SK-N-SH treated with all-trans-retinoic acid at 6 μM for 48 hours (cell line): ENCODE results near the gene GALNT4.

Experiments
- CREB5 ChIP-seq: fragments of 250-450 bp; sonication (Bioruptor Pico); IDR thresholded peaks from 2 replicates; pipeline ENCODE4 v1.5.1; 2020; ENCODE audit warnings: low read depth, mild to moderate bottlenecking, moderate library complexity
- CSDC2 ChIP-seq: fragments of 250-450 bp; sonication (Bioruptor Pico); IDR thresholded peaks from 2 replicates; pipeline ENCODE4 v1.5.0; 2020; ENCODE audit warnings: mild to moderate bottlenecking, moderate library complexity
- ISL1 ChIP-seq: fragments of 250-450 bp; sonication (Bioruptor Pico); IDR thresholded peaks from 2 replicates; pipeline ENCODE4 v2.1.2; 2022; ENCODE audit warnings: mild to moderate bottlenecking, moderate library complexity
- PATZ1 ChIP-seq: fragments of 250-450 bp; sonication (Bioruptor Pico); IDR thresholded peaks from 2 replicates; pipeline ENCODE4 v1.8.0; 2020; ENCODE audit warnings: mild to moderate bottlenecking, moderate library complexity, borderline replicate concordance
- ZC3H10 ChIP-seq: fragments of 250-450 bp; sonication (Bioruptor Pico); IDR thresholded peaks from 2 replicates; pipeline ENCODE4 v1.5.1; 2021; ENCODE audit warnings: mild to moderate bottlenecking, moderate library complexity

GRCh38 chr12:89499857-89500256, 24.7 kb downstream of the GALNT4 start:
- TF ChIP-seq CREB5 (no peak), CSDC2 (no peak), ISL1 (CRISPR knock-in tag) (no peak), PATZ1 (CRISPR knock-in tag) (no peak), ZC3H10 (CRISPR knock-in tag) (no peak)
